Dermis blood vessel endothelial cell (primary cell): ENCODE results near the gene CCDC60. TPM values are rescaled to one million over a fixed set of nuclear protein-coding genes. Genes with fewer than 3 reads are reported as not detected.

Experiments
- DNase-seq: peaks from one replicate; pipeline ENCODE4 v3.0.0; 2010
- total RNA-seq: library from RNA; depleted of rRNA; stranded (reverse); fragments of >200 nt; gene quantifications from 2 replicates; pipeline ENCODE4 v1.2.3, GENCODE V29; 2014

Gene CCDC60, protein sequence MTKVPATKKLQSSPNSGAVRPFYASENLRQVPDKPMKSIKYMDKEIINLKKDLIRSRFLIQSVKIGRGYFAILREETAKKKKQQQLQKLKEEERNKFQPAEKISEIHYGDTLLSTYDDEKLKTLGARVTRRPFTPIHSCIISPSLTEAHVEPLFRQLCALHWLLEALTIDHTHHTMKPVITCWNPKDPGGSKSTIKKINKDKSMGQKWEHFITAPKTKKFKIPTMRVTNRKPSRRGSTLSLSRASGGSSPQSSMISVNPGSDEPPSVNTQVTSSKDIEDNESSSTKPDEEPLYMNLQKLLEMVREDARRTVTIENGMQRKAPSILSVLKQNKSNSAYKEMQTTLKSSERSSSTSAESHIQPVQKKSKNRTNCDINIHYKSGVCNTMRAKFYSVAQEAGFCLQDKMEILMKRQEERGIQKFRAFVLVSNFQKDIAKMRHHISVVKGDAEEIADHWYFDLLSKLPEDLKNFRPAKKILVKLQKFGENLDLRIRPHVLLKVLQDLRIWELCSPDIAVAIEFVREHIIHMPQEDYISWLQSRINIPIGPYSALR
- total RNA-seq, result not detected in 2 replicates

DNA sequence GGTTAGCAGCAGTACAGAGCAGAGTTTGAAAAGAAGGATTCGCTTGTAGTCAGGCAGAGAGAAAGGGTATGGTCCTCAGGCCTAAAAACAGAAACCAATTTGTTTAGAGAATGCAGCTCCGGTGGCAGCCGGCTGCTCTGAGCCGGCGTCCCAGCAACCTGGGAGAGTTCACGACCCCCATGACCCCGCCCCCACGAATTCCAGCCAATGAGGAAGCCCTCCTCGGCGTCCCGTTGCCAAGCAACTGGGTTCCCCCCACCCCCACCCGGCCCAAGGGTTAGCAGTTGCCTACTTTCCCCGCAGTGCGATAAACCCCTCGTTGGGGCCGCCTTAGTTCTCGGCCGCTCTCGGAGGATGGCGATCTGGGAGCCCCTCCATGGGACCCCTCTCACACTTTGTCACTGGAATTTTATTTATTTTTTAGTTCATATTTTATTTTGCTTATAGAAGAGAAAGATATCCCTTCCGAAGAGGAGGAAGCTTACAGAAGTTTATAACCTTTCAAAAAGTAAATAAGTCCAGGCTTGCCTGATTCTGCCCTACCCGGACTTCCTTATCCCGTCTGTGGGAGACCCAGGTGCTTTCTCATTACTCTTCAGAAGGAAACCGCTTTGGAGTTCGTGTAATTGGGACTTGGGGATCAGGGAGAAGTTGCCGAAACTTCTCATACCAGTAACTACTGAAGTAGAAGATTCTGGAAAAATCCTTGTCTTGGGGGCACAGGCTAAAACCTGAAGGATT is at the start of gene CCDC60:
TSS of gene CCDC60 (plus strand) at position 300 of the 741 bp plus-strand sequence. CDS start 448 bp downstream, outside the sequence.
- DNase-seq, result no peak

DNA sequence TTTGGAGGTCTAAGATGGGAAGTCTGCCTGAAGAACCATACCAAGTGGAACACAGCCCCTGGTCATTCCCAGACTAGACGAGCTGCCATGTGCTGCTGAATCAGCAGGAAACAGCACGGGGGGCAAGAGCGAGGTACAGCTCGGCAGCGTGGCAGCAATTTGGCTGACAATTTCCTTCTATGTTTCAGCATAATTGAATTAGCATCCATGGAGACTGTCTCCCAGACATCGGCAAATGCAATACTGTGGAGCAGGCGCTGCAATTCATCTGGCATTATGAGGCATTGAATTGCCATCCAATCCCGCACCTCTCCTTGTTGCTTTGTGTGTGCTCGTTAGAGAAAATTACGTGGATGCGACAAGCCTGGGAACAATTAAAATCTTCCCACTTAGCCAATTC is 46.0 kb upstream of the CCDC60 start:
- no peak for DNase-seq

DNA sequence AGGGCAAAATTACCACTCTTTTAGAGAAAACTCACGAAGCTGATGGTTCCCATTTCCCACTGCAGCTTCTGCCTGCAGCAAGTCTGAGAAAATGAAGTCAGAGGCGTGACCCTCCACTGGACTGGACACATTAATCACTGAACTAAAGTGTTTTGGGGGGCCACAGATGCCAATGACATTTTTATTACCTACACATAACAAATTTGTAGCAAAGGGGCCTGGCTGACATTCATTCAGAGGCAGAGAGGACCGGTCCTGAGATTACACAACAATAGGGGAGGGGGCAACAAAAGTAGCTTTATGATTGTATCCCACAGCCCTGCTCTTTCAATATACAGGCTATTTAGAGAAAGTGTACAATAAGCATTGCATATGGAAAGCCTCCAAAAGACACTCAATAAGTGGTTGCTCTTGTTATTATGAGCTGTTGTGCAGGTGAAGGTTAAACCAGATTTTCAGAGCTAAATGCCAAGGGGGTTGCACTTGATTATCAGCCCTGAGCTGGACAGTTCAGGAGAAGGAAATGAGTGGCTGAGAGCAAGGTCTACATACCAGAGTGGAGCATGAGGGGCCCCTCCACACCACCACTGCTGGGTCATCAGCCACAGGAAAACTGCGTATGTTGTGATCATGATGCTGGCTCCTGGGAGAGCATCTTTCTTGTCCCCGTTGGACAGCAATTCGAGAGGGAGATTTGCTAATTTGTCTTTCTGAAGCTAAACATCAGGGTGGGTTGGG is 41.5 kb upstream of the CCDC60 start:
- no peak for DNase-seq

DNA sequence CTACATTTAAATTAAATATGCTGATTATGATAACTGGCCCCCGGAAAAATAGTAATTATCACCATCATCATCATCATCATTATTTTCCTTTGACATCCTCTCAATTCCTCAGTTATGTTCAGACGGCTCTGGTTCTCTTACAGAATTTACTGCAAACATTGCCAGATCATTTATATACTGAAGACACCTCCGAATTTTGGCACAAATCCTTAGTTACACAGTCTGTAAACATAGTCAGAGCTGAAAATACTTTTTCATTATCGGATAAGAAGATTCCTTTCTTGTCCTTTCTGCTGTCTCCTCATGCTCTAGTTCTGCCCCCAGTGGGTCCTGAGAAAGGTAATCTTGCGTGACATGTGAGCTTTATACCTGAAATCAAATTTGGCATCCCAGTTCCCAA is 40.3 kb upstream of the CCDC60 start:
- no peak for DNase-seq

DNA sequence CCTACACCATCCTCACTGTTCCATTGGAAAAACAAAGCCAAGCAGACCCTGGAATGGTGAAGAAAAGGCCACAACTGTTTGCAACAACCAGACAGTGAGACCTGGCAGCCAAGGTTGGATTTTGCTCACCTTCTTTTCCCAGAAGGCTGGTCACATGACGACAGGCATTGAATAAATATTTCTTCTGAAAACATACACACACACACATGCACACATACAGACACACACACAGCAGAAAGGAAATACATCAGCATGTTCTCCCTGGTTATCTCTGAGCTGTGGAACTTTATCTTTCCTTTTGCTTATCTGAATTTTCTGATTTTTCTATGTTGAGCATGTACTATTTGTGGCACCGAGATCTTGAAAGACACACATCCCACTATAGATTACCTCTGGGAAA is 38.0 kb upstream of the CCDC60 start:
- no peak for DNase-seq

DNA sequence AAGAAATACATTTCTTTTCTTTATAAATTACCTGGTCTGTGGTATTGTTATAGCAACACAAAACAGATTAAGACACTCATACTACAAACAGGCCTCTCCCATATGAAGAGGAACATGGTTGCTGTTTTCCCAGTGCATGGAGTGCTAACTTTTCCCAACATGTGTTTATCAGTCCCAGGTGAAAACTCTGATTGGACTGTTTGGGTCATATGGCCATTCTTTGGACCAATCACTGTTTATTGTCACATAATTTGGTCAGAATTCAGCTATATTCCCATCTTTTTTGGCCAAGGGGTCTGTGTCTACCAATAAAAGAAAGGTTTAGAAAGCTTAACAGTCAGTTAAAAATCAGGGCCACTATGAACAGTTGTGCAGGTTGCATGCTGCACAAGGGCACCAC is 35.4 kb upstream of the CCDC60 start:
- DNase-seq, result no peak

DNA sequence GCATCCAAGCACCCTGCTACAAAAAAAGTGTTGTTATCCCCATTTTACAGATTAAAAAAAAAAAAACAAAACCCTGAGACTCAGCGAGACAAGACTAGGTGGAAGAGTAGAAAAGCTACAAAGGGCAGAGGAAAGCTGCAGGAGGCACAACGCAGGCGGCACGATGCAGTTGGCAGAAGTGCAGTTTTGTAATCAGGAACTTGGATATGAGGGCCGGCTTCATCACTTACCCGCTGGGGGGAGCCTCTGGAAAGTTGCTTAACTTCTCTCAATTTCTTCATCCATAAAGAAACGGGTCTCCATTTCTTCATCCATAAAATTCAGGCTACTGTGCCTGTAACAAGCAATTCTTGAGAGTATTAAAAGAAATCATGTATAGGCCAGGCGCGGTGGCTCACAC is 33.1 kb upstream of the CCDC60 start:
- DNase-seq, result no peak

DNA sequence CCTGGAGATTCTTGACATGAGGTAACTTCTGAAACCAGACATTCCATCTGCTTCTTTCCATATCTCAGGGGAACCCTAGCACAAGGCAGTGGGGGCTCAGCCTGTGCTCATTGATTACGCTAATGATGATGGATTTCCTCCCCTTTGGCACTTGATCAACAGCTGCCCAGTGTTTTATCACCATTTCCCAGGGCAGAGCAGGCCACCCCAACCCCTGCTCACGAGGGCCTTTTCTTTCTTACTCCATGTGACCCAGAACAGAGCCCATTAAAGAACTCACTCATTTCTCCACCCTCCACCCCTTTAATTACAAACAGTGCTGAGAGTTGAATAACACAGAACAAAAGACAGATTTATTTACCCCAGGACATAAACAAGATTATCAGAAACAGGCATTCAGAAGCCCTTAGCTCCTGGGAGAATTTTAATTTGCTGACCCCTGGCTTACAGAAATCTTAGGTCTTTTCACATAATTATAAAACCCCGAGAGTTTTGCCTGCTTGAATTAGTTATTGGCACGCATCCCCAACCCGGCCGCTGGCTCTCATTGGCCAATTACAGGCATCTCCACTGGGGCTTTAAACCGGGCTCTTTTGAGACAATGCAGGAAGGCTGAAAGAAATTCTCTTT is 32.0 kb upstream of the CCDC60 start:
- no peak for DNase-seq

DNA sequence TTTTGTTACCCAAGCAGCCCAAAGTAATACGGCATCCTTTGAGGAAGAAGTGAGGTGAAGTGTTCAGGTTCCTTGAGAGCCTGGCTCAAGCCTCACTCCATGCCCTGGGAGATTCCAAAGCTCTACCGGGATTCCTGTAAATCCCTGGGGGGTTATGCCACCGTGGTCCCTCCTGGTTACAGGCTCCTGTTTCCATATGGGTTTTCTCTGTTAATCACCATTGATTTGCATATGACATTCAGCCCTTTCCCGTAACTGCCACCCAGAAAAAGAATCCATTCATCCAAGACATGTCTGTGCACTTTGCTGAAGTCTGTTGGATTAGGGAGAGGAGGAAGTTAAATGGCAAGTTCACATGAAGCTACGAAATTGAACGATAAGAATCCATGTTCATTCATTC is 27.9 kb upstream of the CCDC60 start:
- no peak for DNase-seq

DNA sequence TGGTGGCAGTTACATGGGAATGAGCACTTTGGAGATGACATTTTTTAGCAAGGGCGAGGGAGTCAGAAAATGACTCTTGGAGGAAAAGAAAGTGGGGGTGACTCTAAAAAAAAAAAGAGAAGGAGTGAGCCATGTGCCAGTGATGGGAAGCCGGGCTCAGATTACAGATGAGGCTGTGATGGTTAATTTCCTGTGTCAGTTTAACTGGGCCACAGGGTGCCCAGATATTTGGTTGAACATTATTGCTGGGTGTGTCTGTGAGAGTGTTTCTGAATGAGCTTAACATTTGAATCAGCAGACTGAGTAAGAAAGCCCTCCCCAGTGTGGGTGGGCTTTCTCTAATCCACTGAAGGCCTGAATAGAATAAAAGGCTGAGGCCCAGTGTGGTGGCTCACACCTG is 26.8 kb upstream of the CCDC60 start:
- DNase-seq, result no peak

DNA sequence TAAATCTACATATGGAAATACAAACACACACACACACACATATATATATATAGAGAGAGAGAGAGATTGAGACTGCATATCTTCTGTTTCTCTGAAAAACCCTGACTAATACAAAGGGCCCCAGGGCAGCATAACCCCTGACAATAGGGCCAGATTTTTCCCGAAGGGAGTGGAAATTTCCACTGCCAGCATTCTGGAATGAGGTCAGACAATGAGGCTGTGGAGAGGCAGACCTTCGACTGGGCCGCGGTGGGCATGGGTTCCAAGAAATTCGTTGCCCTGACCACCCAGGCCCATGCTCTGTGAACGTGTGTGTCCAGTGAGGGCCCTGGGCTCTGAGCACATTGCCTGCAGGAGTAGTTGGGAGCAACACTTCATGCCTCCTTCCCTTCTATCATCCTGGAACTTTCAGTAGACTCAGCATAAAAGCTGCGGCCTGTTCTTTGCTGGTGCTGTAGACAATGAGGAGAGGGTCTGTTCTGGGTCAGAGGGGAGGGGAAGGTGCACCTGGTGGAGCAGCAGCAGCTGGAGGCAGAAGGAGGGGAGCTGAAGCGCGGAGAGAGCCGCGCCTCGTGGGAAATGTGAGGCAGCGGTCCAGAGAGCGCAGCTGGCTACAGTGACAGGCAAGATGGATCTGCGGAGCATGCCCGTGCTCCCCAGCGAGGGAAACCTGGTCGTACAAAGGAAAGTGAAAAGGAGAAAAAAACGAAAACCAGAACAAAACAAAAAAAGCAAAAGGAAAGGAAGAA is 25.6 kb upstream of the CCDC60 start:
- no peak for DNase-seq

DNA sequence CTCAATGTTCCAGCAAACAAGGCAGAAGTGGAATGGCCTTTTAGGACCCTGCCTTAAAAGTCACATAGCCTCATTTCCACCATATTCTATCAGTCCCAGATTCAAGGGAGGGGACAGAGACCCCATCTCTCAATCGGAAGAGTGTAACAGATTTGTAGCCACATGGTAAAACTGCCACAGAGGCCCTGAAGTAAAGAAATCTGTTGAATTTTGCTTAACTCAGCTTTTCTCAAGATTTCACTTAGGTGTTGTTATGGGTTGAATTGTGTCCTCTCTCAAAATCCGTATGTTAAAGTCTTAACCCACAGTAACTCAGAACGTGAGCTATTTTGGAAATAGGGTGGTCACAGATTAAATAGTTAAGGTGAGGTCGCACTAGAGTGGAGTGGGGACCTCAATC is 22.7 kb upstream of the CCDC60 start:
- DNase-seq, result no peak

DNA sequence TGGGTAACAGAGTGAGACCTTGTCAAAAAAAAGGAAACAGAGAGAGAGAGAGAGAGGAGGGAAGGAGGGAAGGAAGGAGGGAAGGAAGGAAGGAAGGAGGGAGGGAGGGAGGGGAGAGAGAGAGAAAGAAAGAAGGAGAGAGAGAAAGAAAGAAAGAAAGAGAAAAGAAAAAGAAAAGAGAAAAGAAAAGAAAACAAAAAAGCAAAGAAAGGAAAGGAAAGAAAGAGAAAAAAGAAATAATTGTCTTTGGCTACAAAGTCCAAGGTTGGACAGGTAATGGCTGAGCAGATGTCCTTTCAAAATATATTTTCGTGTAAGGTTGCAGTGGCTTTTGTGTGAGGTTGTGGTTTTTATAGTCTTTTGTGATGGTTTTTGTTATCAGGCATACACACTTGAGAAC is 21.6 kb upstream of the CCDC60 start:
- DNase-seq, result no peak

DNA sequence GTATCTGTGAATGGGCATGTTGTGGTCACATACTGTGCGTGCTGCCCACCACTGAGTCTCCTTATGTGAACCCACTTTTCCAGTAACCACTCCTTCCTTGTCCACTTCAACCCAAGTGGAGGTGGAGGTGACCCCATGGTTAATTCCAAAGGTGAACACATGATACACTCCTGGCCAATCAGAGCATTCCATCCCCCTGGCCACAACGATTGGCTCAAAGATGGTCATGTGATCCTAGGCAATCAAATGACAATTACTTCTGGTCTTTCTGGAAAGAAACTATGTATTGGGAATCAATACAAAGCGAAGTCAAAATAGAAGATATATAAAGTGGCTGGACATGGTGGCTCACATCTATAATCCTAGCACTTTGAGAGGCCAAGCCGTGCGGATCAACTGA is 20.2 kb upstream of the CCDC60 start:
- DNase-seq, result no peak

DNA sequence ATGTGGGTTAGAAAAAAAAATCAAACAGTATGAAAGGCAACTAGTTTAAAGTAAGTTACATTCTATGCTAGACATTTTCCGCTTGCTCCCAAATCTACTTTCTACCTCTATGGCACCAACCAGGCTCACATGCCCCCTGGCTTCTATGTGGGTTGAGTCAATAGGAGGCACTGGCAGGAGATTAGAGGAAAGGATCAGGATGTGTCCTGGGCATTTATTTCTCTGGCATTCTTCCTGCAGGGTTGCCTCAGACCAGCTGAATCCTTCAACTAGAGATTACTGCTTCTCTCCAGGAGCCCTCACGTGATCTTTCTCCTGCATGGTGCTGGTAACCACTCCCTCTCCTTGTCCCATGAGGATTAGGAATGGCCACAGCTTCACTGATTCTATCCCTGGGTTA is 14.9 kb upstream of the CCDC60 start:
- no peak for DNase-seq

DNA sequence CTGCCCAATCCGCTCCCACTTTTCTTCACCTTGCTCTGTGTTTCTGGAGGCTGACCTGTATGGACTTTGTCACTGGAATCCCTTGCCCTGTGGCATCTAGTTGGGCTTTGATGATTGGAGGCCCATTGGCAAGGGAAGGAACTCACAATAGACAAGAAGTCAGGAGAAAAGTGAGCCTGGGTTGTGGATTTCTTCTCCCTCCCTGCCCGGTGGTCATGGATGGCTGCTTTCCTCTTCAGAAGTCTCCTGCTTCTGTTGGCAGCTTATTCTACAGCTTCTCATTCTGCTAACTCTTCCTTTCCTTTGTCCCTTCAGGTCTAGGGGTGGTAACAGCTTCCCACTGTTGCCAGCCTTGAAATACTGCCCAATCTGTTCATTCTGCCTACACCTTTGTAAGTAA is 13.9 kb upstream of the CCDC60 start:
- DNase-seq, result no peak

DNA sequence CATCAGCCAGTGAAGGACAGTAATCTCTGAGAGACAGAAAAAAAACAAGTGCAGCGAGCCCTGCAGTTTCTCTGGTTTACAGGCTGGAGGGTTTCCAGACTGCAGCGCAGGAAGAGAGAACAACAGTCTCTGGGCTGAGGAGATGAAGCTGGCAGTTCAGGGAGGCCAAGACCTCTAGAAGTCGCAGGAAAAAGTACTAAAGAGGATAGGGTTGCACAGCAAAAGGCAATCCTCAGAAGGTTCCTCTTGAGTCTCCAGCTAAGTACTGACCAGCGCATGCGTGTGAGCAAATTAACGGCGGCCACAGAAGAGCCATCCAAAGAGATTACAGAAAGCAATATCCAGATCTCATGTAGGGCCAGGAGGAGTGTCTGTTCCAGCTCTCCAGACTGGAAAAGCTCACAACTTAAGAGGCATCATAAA is 12.2 kb upstream of the CCDC60 start:
- no peak for DNase-seq

DNA sequence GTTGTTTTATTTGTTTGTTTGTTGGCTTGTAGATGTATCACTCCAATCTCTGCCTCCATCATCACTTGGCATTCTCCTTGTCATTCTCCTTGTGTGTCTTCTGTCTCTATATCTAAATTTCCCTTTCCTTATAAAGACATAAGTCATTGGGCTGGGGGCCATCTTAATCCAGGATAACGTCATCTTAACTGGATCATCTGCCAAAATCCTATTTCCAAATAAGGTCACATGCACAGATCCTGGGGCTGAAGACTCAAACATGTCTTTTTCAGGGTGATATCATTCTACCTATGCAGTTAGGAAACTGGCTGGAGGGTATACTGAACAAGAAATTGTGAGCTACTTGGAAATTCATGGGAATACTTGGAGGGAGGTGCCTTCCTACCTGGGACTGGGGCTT is 8.7 kb upstream of the CCDC60 start:
- DNase-seq, result no peak

DNA sequence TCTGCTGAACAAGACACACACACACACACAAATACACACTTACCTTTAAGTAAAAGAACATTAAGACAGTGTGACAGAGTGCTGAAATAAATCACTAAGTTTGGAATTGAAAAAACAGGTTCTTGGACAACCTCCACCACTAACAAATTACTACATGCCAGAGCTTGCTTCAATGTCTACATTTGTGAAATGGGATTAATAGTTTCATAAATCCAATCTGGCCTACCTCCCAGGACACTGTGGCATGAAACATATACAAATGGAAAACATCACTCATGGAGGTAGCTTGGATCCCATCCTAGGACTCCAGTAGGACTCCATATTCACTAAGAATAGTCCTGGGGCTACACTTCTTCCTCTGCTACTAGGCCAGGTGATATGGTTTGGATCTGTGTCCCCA is 8.2 kb upstream of the CCDC60 start:
- no peak for DNase-seq

DNA sequence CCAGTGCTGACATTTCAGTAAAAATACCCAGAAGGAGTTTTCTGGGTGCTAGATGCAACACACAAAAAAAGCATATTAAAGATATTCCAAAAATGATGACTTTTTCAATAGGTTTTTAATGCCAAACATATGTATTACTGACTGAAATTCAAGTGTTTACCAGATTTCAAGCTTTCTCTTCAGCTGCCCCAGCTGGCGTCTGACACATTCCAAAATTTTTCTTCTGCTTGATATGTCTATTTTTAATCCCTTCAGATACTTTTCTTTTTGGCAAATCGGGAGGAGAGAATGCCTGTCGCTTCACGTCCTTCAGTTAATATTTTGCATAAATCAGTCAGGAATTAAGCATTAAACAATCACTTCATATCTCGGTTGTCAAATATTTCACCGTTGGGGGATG is 7.1 kb upstream of the CCDC60 start:
- no peak for DNase-seq

DNA sequence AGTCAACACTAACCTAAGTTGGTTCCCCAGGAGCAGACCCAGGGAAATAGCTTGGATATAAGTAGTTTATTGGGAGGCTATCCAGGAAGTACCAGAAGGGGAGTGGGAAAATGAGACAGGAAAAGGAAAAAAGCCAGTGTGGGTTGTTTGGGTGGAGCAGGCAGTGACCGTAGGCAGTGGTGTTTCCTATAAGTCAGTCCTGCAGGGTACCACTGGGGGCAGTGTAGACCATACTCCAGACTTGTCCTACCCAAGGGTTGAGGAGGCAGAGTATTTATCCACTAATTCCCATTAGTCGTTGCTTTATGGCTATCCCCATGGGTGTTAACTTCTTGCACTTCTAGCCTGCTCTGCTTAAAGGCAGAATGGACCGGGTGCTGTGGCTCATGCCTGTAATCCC is 6.4 kb upstream of the CCDC60 start:
- no peak for DNase-seq
